HG03378 (cell line): ENCODE measurements around the gene MED12L.

ENCODE experiments used
- ATAC-seq: cut with Tn5 transposase; IDR thresholded peaks from one replicate; pipeline ENCODE4 v1.9.1; 2021; ENCODE audit warnings: mild to moderate bottlenecking, moderate library complexity; ENCODE audit not compliant: unreplicated experiment

MED12L gene

DNA sequence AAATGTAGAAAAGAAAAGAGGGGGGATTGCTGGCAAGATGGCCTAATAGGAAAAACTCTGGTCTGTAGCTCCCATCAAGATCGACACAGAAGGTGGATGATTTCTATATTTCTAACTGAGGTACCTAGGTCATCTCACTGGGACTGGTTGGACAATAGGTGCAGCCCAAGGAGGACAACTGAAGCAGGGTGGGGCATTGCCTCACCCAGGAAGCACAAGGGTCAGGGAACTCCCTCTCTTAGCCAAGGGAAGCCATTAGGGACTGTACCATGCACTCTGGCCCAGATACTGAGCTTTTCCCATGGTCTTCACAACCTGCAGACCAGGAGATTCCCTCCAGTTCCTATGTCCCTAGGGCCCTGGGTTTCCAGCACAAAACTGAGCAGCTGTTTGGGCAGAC lies 398.0 kb downstream of the MED12L start:
- ATAC-seq = no peak

DNA sequence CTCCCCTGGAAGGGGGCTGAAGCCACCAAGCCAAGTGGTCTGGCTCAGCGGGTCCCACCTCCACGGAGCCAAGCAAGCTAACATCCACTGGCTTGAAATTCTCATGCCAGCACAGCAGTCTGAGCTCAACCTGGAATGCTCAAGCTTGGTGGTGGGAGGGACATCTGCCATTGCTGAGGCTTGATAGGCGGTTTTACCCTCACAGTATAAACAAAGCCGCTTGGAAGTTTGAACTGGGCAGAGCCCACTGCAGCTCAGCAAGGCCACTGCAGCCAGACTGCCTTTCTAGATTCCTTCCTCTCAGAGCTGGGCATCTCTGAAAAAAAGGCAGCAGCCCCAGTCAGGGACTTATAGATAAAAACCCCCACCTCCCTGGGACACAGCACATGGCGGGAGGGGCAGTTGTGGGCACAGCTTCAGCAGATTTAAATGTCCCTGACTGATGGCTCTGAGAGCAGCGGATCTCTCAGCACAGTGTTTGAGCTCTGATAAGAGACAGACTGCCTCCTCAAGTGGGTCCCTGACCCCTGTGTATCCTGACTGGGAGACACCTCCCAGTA lies 398.6 kb downstream of the MED12L start:
- no peak for ATAC-seq
